ENCODE measurements around the gene MRPS18A.
"Not testable (repeated sequence)": the region's sequence is repeated elsewhere in the genome, so short reads cannot be mapped to it uniquely, and the experiment has no call there.

GRCh38 chr6:43700939-43701560 lies 13.5 kb upstream of the MRPS18A start:
- TF ChIP-seq CTCF, POLR2A (IDR thresholded peaks at IDR 0.05): not testable (repeated sequence)

Data from vagina (tissue), 2 donors.